Measurements from ENCODE around the gene HOXB8. TPM values are rescaled to one million over a fixed set of nuclear protein-coding genes. Genes with fewer than 3 reads are reported as not detected.

HOXB8 gene
- total RNA-seq, 5 donors from 2014 or later (not counting 1 experiment from before 2014, with no cell fraction given) = not detected

DNA sequence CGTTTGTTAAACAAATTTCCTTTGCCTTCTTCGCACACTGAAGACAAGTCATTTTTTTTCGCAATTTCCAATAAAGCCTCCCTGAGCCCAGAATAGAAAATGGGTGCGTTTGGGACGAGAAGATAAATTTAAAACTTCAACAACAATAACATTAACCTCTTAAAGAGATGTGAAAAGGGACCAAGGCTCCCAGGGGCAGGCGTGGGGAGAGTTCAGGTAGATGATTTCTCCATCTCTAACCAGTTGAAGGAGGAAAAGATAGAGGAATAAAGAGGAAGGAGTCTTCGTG lies 35.7 kb downstream of the HOXB8 start:
- ATAC-seq (replicated peaks in 1 of 4) (no peak), DNase-seq (no peak)
- Histone ChIP-seq H3K4me3 (ENCODE audit: control insufficient read depth in 1 of 2, extremely low read depth in 1 of 2, low read length in 1 of 2) (no peak overlapping the region), H3K9me3 (no peaks in the 10 kb centered on the region), H3K27me3 (replicated peaks in 1 of 2; ENCODE audit: control insufficient read depth in 2 of 2, extremely low read depth in 1 of 2, insufficient read depth in 2 of 2, low read length in 1 of 2) (peaks cover 0 to 62% of the 10 kb centered on the region in 2 experiments), H3K27ac (ENCODE audit: low read length) (no peak overlapping the region), H3K4me1 (ENCODE audit: control insufficient read depth in 1 of 2, extremely low read depth in 1 of 2, insufficient read depth in 2 of 2, low read length in 2 of 2) (peaks cover 8 to 61% of the 10 kb centered on the region in 2 experiments), H3K36me3 (ENCODE audit: control insufficient read depth in 2 of 2, extremely low read depth in 1 of 2, insufficient read depth in 1 of 2, low read length in 1 of 2) (no peaks in the 10 kb centered on the region)
- CTCF ChIA-PET = no interaction called here
- H3K36me3 Mint-ChIP-seq = no peaks in the 10 kb centered on the region
- peaks cover 46 to 56% of the 10 kb centered on the region in 2 donors for H3K27me3 Mint-ChIP-seq
- POLR2A ChIA-PET = no interaction called here
- H3K9me3 Mint-ChIP-seq = no peaks in the 10 kb centered on the region
- peaks cover 35 to 66% (median 48%) of the 10 kb centered on the region in 3 donors for H3K4me1 Mint-ChIP-seq
- no CpG with 5 or more reads among the region's 7 CpGs for WGBS (ENCODE audit: insufficient coverage)
- peak overlapping the region; percentile 85 to 89 (median 87) for H3K4me3 Mint-ChIP-seq
- no peak overlapping the region for H3K27ac Mint-ChIP-seq

DNA sequence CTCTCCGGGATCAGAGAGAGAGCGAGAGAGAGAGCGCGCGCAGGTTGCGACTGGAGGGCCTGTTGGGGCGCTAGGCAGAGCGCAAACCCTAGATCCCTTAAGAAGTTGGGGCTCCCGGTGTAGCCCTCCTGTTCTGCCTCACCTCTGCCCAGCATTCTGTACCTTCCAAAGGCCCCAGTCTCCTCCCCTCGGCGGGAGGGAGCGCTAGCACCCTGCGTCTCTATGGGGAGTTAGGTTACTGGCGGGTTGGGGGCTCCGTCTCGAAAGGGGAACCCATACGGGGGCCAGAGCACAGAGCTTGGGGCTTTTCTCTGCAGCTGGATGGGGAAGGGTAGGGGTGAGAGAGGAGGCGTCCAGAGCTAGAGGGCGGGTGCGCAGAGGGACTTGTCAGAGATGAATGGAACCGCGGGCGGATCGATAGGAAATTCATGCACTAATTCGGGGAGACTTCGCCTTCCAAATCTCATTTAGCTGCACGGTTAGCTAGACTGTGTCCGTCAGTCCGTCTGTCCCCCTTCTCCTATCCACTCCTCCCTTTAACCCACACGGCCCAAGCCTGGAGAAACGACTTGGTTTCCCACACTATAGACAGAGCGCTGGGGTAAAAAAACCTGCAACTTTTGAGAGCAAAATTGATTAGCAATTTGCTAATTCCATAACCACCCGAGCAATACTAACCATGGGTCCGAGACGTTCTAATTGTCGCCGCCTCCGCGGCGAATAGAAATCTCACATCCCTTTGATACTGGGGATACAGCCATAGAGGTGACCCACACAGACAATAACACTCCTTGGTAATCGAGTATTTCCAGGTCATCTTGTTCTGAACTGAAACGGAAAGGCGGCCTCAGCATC lies 36.2 kb downstream of the HOXB8 start:
- Mint-ChIP-seq H3K4me3 (peak overlapping the region; percentile 85 to 89 (median 87)), H3K27ac (peak overlapping the region; percentile 11 to 63), H3K27me3 (peaks cover 42 to 51% of the 10 kb centered on the region in 2 donors), H3K9me3 (no peaks in the 10 kb centered on the region), H3K4me1 (peaks cover 35 to 64% (median 48%) of the 10 kb centered on the region in 3 donors), H3K36me3 (no peaks in the 10 kb centered on the region)
- peak in 1 of 35 experiments; percentile 41 for DNase-seq
- peak; percentile 46 to 58 (median 53) for ATAC-seq (replicated peaks in 1 of 4)
- Histone ChIP-seq H3K4me1 (ENCODE audit: control insufficient read depth in 1 of 2, extremely low read depth in 1 of 2, insufficient read depth in 2 of 2, low read length in 2 of 2) (peaks cover 8 to 61% of the 10 kb centered on the region in 2 experiments), H3K27ac (ENCODE audit: low read length) (peak overlapping the region; percentile 34), H3K4me3 (ENCODE audit: control insufficient read depth in 1 of 2, extremely low read depth in 1 of 2, low read length in 1 of 2) (peak overlapping the region; percentile 82 to 94), H3K9me3 (no peaks in the 10 kb centered on the region), H3K36me3 (ENCODE audit: control insufficient read depth in 2 of 2, extremely low read depth in 1 of 2, insufficient read depth in 1 of 2, low read length in 1 of 2) (no peaks in the 10 kb centered on the region), H3K27me3 (replicated peaks in 1 of 2; ENCODE audit: control insufficient read depth in 2 of 2, extremely low read depth in 1 of 2, insufficient read depth in 2 of 2, low read length in 1 of 2) (peaks cover 0 to 62% of the 10 kb centered on the region in 2 experiments)
- ChIA-PET CTCF (interaction anchor here in 1 of 2 donors (0.6 kb wide), 1 partner anchor 108 kb away, joined by 9 read pairs; no protein-coding TSS in a partner anchor), POLR2A (no interaction called here)
- WGBS (ENCODE audit: insufficient coverage) = 16% methylated on average over 32 of the region's 43 CpGs

DNA sequence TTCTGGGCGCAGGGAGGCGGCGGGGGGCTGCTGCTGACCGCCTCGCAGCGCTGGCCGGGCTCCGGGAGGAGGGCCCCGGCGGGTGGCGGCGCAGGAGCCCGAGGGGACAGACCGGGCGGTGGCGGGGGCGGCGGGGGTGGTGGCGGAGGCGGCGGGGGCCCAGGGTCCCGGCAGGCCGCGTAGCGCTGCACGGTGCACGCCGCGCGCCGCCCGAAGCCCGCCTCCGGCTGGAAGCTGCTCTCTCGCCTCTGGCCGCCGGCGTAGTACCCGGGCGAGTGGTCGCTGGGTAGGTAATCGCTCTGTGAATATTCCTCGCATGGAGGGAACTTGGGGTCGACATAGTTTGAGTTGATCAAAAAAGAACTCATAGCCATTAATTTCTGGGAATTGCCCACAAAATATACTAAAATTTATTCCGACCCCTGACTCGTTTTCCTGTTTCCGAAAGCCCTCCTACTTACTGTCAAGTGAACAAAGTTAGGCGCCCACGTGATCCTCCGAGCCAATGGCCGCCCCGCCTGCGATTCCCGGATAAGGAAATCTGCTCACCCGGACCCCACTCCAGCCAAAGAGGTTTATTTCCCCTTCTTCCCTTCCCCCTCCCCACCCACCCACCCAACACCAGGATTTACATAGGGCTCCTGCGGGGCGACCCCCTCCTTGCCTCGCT lies 37.0 kb downstream of the HOXB8 start, which contains the start of gene HOXB4:
Gene HOXB4, minus strand, starts transcription at position 405 of the 670 bp plus-strand sequence. Its CDS starts 31 bp downstream, at position 374.
- Mint-ChIP-seq H3K27me3 (peaks cover 35 to 43% of the 10 kb centered on the region in 2 donors), H3K27ac (peak within 1 kb of the TSS; percentile 71 to 76), H3K4me3 (peak within 1 kb of the TSS; percentile 85 to 89 (median 87)), H3K9me3 (no peaks in the 10 kb centered on the region), H3K36me3 (no peaks in the 10 kb centered on the region), H3K4me1 (peaks cover 33 to 65% (median 48%) of the 10 kb centered on the region in 3 donors)
- peaks cover 0 to 62% of the 10 kb centered on the region in 2 experiments for H3K27me3 ChIP-seq (replicated peaks in 1 of 2; ENCODE audit: control insufficient read depth in 2 of 2, extremely low read depth in 1 of 2, insufficient read depth in 2 of 2, low read length in 1 of 2)
- ATAC-seq (replicated peaks in 1 of 4) (peak; percentile 75 to 87 (median 79)), DNase-seq (peak in 34 of 35 experiments; percentile 37 to 81 (median 55))
- H3K36me3 ChIP-seq (ENCODE audit: control insufficient read depth in 2 of 2, extremely low read depth in 1 of 2, insufficient read depth in 1 of 2, low read length in 1 of 2) = no peaks in the 10 kb centered on the region
- ChIA-PET POLR2A (interaction anchor here in 1 of 2 donors (0.6 kb wide), 2 partner anchors 224 to 226 kb away, joined by 3 read pairs; no protein-coding TSS in a partner anchor), CTCF (no interaction called here)
- H3K4me3 ChIP-seq (ENCODE audit: control insufficient read depth in 1 of 2, extremely low read depth in 1 of 2, low read length in 1 of 2) = peak within 1 kb of the TSS; percentile 82 to 94
- 0% methylated on average over 26 of the region's 58 CpGs for WGBS (ENCODE audit: insufficient coverage)
- H3K4me1 ChIP-seq (ENCODE audit: control insufficient read depth in 1 of 2, extremely low read depth in 1 of 2, insufficient read depth in 2 of 2, low read length in 2 of 2) = peaks cover 8 to 61% of the 10 kb centered on the region in 2 experiments
- H3K27ac ChIP-seq (ENCODE audit: low read length) = peak within 1 kb of the TSS; percentile 34
- no peaks in the 10 kb centered on the region for H3K9me3 ChIP-seq

DNA sequence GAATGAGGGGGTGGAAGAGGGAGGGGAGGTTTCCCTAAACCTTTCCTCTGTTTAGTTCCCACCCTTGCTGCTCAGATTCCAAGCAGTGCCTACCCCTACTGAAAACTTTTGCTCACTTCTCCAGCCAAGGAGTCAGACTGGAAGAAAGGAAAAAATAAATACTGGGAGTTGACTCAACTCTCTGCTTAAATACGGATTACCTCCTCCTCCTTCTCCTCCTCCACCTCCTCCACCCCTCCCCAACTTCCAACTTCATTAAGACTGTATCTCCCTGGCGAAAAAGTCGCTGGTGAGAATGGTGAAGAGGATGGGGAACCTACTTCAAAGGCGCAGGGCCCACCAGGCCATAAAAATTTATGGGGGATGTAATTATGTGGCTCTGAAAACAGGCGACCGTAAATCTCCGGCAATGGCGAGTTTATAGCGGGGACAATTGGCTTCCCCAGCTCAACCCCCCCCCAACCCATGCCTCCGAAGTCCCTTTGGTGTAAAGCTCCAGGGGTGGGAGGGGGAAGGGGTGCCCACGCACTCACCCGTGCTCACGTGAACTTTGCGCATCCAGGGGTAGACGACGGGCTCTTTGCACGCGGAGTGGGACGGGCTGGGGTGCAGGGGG lies 37.7 kb downstream of the HOXB8 start:
- POLR2A ChIA-PET = interaction anchor here (0.5 to 0.6 kb wide), 5 partner anchors 12 to 226 kb away, joined by 3 to 5 read pairs (median 3); no protein-coding TSS in a partner anchor
- Histone ChIP-seq H3K27me3 (replicated peaks in 1 of 2; ENCODE audit: control insufficient read depth in 2 of 2, extremely low read depth in 1 of 2, insufficient read depth in 2 of 2, low read length in 1 of 2) (peaks cover 0 to 56% of the 10 kb centered on the region in 2 experiments), H3K27ac (ENCODE audit: low read length) (no peak overlapping the region), H3K9me3 (no peaks in the 10 kb centered on the region), H3K36me3 (ENCODE audit: control insufficient read depth in 2 of 2, extremely low read depth in 1 of 2, insufficient read depth in 1 of 2, low read length in 1 of 2) (no peaks in the 10 kb centered on the region), H3K4me3 (ENCODE audit: control insufficient read depth in 1 of 2, extremely low read depth in 1 of 2, low read length in 1 of 2) (peak overlapping the region; percentile 42 to 82), H3K4me1 (ENCODE audit: control insufficient read depth in 1 of 2, extremely low read depth in 1 of 2, insufficient read depth in 2 of 2, low read length in 2 of 2) (peaks cover 8 to 55% of the 10 kb centered on the region in 2 experiments)
- Mint-ChIP-seq H3K27ac (peak overlapping the region in 1 of 2 donors; percentile 43), H3K27me3 (peaks cover 29 to 37% of the 10 kb centered on the region in 2 donors), H3K36me3 (no peaks in the 10 kb centered on the region), H3K4me1 (peaks cover 29 to 59% (median 45%) of the 10 kb centered on the region in 3 donors), H3K4me3 (peak overlapping the region; percentile 76 to 87 (median 81)), H3K9me3 (no peaks in the 10 kb centered on the region)
- ATAC-seq (replicated peaks in 1 of 4) (peak; percentile 18 to 38 (median 21)), DNase-seq (peak in 1 of 35 experiments; percentile 43)
- 1% methylated on average over 7 of the region's 19 CpGs for WGBS (ENCODE audit: insufficient coverage)
- CTCF ChIA-PET = no interaction called here

DNA sequence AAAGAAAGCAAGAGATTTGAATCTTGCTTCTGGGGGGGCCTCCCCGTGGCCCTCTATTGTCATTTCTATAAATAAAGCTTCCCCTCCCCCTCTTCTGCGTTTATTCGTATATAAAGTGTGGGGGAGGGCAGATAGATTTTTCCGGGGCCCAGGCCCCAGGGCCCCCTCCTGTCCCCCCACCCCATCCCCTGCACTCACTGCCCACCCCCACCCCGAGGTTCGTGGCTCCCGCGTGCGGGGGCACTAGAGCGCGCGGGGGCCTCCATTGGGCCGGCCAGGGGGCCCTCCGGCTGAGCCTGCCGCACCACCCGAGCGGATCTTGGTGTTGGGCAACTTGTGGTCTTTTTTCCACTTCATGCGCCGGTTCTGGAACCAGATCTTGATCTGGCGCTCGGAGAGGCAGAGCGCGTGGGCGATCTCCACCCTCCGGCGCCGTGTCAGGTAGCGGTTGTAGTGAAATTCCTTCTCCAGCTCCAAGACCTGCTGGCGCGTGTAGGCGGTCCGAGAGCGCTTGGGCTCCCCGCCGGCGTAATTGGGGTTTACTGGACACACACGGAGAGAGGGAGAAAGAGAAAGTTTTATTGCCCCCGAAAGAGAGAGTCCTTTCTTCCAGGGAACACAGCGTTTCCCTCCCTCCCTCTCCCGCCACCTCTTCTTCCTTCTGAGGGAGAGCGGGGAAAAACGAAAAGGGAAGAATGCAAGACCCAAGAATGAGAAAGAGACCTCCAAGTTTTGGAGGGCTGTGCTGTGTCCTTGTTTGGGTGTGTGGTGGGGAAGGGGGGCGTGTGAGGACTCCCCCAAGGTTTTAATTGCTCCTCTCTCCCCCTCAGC lies 38.4 kb downstream of the HOXB8 start:
- Histone ChIP-seq H3K27me3 (replicated peaks in 1 of 2; ENCODE audit: control insufficient read depth in 2 of 2, extremely low read depth in 1 of 2, insufficient read depth in 2 of 2, low read length in 1 of 2) (peaks cover 0 to 49% of the 10 kb centered on the region in 2 experiments), H3K27ac (ENCODE audit: low read length) (no peak overlapping the region), H3K36me3 (ENCODE audit: control insufficient read depth in 2 of 2, extremely low read depth in 1 of 2, insufficient read depth in 1 of 2, low read length in 1 of 2) (no peaks in the 10 kb centered on the region), H3K4me1 (ENCODE audit: control insufficient read depth in 1 of 2, extremely low read depth in 1 of 2, insufficient read depth in 2 of 2, low read length in 2 of 2) (peaks cover 8 to 47% of the 10 kb centered on the region in 2 experiments), H3K4me3 (ENCODE audit: control insufficient read depth in 1 of 2, extremely low read depth in 1 of 2, low read length in 1 of 2) (peak overlapping the region in 1 of 2 donors; percentile 48), H3K9me3 (no peaks in the 10 kb centered on the region)
- Mint-ChIP-seq H3K4me3 (peak overlapping the region; percentile 76 to 87 (median 81)), H3K9me3 (no peaks in the 10 kb centered on the region), H3K36me3 (peaks cover 3% of the 10 kb centered on the region), H3K4me1 (peaks cover 29 to 54% (median 40%) of the 10 kb centered on the region in 3 donors), H3K27me3 (peaks cover 27 to 33% of the 10 kb centered on the region in 2 donors), H3K27ac (peak overlapping the region in 1 of 2 donors; percentile 52)
- ATAC-seq (replicated peaks in 1 of 4) = no peak
- CTCF ChIA-PET = interaction anchor here in 1 of 2 donors (0.7 kb wide), 1 partner anchor 225 kb away, joined by 3 read pairs; no protein-coding TSS in a partner anchor
- WGBS (ENCODE audit: insufficient coverage) = 57% methylated on average over 13 of the region's 43 CpGs
- DNase-seq = no peak
- POLR2A ChIA-PET = no interaction called here

Measured in T-cell (primary cell).